GM06990 (cell line): ENCODE measurements around the gene EDC3.
A peak's percentile ranks its signal among the peaks of the same experiment; 100 is the strongest.

Source experiments
- DNase-seq: peaks from one replicate; pipeline ENCODE4 v3.0.0-alpha.2; 2011; ENCODE audit not compliant: insufficient read length; ENCODE audit errors: extremely low read depth
- H3K27me3 ChIP-seq: replicated peaks from 2 replicates; pipeline ENCODE4 v1.6.0; 2011; ENCODE audit warnings: low read length; ENCODE audit not compliant: control insufficient read depth, insufficient read depth
- H3K36me3 ChIP-seq: 2 replicates; pipeline ENCODE4 v1.5.1; 2011; ENCODE audit warnings: low read length; ENCODE audit not compliant: control insufficient read depth, insufficient read depth
- H3K4me3 ChIP-seq: replicated peaks from 2 replicates; pipeline ENCODE4 v1.5.1; 2011; ENCODE audit warnings: low read depth, mild to moderate bottlenecking, control low read depth, low read length
- TF ChIP-seq, protein P1 (sequence below): IDR thresholded peaks from 2 replicates; pipeline ENCODE4 v1.5.1; 2011; ENCODE audit warnings: low read length, control low read depth, mild to moderate bottlenecking, inconsistent platforms; ENCODE audit not compliant: insufficient read depth, poor library complexity, severe bottlenecking

The EDC3 gene

DNA sequence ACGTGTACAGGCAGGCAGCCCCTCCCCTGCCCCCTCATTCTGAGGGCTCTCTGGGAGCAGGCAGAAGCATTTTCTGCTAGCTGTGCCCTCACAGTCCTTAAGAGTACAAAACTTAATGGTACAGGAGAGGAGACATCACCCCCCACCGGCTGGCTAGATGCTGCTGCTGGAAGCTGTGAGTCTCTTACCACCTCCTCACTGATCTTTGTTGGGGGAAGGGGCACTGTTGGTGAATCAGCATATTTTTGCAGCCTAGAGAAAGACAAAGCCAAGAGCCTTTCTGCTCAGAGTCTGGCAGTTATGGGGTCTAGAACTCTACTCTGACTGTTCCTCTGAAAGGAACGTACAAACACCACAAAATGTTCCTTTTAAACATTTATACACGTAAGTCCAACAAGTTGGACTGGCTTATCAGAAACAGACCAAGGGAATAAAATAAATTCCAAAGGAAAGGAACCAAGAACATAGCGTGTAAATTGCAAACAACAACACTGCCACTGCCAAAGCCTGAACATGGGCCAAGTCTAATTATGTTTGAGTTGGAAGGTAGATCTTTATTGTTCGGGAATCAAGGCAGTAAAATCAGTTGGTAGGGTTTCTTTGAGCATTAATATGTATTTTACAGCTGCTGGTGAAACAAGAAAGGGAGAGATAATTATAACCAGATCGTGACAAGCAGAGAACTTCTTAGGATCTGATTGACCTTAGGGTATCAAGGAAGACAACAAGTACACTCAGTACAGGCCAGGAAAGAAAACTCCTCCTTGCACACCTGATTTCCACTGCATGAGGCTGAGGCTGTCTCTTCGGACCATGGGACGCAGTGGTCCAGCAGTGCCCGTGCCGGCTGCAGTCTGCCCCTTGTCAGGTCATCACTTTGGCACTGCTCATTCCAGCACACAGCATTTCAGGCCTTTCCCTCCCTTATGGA lies 52.8 kb downstream of the EDC3 start:
- peaks cover 6% of the 10 kb centered on the region for H3K36me3 ChIP-seq
- TF ChIP-seq, protein P1, sequence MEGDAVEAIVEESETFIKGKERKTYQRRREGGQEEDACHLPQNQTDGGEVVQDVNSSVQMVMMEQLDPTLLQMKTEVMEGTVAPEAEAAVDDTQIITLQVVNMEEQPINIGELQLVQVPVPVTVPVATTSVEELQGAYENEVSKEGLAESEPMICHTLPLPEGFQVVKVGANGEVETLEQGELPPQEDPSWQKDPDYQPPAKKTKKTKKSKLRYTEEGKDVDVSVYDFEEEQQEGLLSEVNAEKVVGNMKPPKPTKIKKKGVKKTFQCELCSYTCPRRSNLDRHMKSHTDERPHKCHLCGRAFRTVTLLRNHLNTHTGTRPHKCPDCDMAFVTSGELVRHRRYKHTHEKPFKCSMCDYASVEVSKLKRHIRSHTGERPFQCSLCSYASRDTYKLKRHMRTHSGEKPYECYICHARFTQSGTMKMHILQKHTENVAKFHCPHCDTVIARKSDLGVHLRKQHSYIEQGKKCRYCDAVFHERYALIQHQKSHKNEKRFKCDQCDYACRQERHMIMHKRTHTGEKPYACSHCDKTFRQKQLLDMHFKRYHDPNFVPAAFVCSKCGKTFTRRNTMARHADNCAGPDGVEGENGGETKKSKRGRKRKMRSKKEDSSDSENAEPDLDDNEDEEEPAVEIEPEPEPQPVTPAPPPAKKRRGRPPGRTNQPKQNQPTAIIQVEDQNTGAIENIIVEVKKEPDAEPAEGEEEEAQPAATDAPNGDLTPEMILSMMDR = no peak
- no peaks in the 10 kb centered on the region for H3K27me3 ChIP-seq
- DNase-seq = no peak
- no peak overlapping the region for H3K4me3 ChIP-seq

DNA sequence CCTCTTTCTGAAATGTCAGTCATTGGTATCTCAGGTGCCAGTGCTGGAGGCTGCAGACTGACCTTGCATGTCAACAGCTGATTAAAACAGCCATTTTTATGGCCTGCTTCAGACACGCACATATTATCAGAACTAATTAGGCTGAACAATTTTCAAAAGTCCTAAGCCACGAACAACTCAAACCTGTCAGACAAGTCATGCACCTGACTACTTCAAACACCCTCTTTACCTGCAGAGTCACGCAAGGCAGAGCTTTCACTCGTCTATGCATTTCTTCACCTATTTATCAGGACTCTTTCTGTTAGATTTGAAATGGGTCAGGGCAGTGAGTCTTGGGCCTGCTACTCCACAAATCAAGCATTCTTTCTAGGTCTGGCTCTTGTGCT lies 53.5 kb downstream of the EDC3 start:
- Histone ChIP-seq H3K27me3 (no peaks in the 10 kb centered on the region), H3K36me3 (peaks cover 9% of the 10 kb centered on the region), H3K4me3 (no peak overlapping the region)
- TF ChIP-seq, protein P1 = no peak
- DNase-seq = no peak

DNA sequence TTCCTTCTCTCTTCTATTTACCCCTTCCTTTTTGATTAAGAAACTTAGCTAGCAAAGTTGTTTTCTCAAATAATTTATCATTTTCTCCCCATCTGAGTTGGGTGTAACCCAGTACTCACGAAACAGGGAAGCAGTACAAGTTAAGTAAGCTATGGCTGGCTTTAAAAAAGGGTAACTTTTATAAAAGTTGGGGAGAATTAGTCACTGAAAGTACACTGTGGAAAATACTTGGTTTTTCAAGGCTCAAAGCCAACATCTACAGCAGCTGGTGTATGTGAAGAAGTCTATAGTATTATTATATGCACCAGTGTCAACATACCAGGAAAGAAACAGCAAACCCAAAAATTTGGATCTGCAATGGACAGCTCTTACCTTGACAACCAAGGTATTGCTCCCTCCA lies 54.7 kb downstream of the EDC3 start:
- no peak for DNase-seq
- TF ChIP-seq, protein P1 = no peak
- Histone ChIP-seq H3K27me3 (no peaks in the 10 kb centered on the region), H3K36me3 (peaks cover 11% of the 10 kb centered on the region), H3K4me3 (no peak overlapping the region)

DNA sequence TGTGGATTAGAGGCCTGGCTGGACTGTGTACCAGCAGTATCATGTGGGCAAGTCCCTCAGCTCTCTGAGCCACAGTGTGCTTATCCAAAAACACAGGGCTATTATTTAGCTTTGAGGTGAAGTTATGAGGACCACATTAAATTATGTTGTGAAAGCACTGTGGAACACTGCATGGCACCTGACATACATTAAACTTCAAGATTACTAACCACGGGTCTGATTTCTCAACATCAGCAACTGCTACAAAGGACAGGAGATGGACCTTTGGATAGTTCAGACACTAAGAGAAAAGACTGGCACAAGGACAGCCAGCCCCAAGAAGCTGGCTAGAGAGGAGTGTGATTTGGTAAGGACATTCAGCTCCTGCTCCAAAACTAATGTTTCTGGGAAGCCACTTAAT lies 58.8 kb downstream of the EDC3 start:
- DNase-seq = no peak
- Histone ChIP-seq H3K36me3 (peaks cover 26% of the 10 kb centered on the region), H3K4me3 (no peak overlapping the region), H3K27me3 (no peaks in the 10 kb centered on the region)
- TF ChIP-seq, protein P1 = no peak

DNA sequence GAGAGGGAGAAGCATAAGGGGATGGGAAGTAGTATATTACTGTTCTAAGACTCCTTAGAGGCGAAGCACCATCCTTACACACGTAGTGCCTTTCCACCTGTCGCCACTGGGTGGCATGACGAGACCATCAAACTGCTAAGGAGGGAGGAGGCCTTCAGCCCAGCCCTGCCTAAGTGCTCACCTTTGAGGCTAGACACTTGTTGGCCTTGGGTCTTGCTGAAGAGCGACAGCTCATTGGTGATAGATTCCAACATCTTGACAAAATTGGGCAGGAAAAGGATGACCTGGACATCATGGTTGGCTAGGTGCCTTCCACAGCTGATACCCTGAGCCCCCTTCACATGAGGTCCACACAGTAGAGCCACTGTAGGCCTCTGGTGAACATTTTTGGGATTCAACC lies 60.6 kb downstream of the EDC3 start:
- peak; percentile 48 for DNase-seq
- H3K36me3 ChIP-seq = peaks cover 35% of the 10 kb centered on the region
- TF ChIP-seq, protein P1 = peak; percentile 87
- no peak overlapping the region for H3K4me3 ChIP-seq
- H3K27me3 ChIP-seq = no peaks in the 10 kb centered on the region

DNA sequence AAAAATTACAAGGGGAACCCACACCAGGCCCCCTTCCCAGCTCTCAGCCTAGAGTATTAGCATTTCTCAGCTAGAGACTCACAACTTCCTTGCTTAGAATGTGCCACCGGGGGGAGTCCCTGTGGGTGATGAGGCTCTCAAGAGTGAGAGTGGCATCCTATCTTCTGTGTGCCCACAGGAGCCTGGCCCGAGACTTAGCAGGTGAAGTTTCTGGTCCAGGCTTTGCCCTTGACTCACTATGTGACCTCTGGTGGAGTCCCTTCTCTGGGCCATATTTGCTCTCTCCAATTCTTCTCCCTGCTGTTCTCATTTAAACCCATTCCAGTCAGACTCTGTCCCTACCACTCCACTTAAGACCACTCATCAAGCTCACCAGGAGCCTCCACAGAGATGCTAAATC lies 62.0 kb downstream of the EDC3 start:
- TF ChIP-seq, protein P1 = no peak
- H3K27me3 ChIP-seq = no peaks in the 10 kb centered on the region
- no peak for DNase-seq
- peaks cover 45% of the 10 kb centered on the region for H3K36me3 ChIP-seq
- H3K4me3 ChIP-seq = no peak overlapping the region
